HUES6 (cell line): ENCODE results near the gene ENPP4.
A peak's percentile ranks its signal among the peaks of the same experiment; 100 is the strongest.
"Not testable (repeated sequence)": the region's sequence is repeated elsewhere in the genome, so short reads cannot be mapped to it uniquely, and the experiment has no call there.

Experiments used
- H3K27ac ChIP-seq: 2 replicates; pipeline ENCODE4 v1.7.0; 2013; ENCODE audit warnings: low read depth, mild to moderate bottlenecking, low read length, inconsistent platforms
- H3K27me3 ChIP-seq: 2 replicates; pipeline ENCODE4 v1.6.1; 2013; ENCODE audit warnings: low read length; ENCODE audit not compliant: control insufficient read depth, insufficient read depth
- H3K36me3 ChIP-seq: 2 replicates; pipeline ENCODE4 v1.6.1; 2013; ENCODE audit warnings: low read length; ENCODE audit not compliant: control insufficient read depth, insufficient read depth
- H3K4me1 ChIP-seq: 2 replicates; pipeline ENCODE4 v1.6.1; 2013; ENCODE audit warnings: low read length; ENCODE audit not compliant: control insufficient read depth, insufficient read depth
- H3K4me3 ChIP-seq: 2 replicates; pipeline ENCODE4 v1.5.1; 2013; ENCODE audit warnings: low read depth, low read length
- H3K9ac ChIP-seq: one replicate; pipeline ENCODE4 v1.6.1; 2013; ENCODE audit warnings: mild to moderate bottlenecking, low read length
- H3K9me3 ChIP-seq: 2 replicates; pipeline ENCODE4 v1.6.1; 2013; ENCODE audit warnings: low read depth, low read length; ENCODE audit not compliant: control insufficient read depth, insufficient read depth

The ENPP4 gene

GRCh38 chr6:46130666-46131065 lies 877 bp downstream of the ENPP4 start:
- Histone ChIP-seq H3K9me3 (no peaks in the 10 kb centered on the region), H3K27me3 (peaks cover 37% of the 10 kb centered on the region), H3K4me3 (peak overlapping the region; percentile 88), H3K27ac (no peak overlapping the region), H3K4me1 (0 out of 2 replicates have a peak, but pooled peaks cover 3% of the 10 kb centered on the region), H3K9ac (no peak overlapping the region), H3K36me3 (no peaks in the 10 kb centered on the region)

- H3K36me3 ChIP-seq, H3K27ac ChIP-seq, H3K4me1 ChIP-seq, H3K9me3 ChIP-seq, H3K9ac ChIP-seq, H3K4me3 ChIP-seq: not testable (repeated sequence)
- H3K27me3 ChIP-seq, result peaks cover 37% of the 10 kb centered on the region
These were observed 1.5 kb downstream of the ENPP4 start for GRCh38 chr6:46131291-46131690.

GRCh38 chr6:46134216-46134615 lies 4.4 kb downstream of the ENPP4 start:
- Histone ChIP-seq H3K4me3 (no peak overlapping the region), H3K36me3 (no peaks in the 10 kb centered on the region), H3K27ac (no peak overlapping the region), H3K27me3 (peaks cover 13% of the 10 kb centered on the region), H3K4me1 (0 out of 2 replicates have a peak, but pooled peaks cover 1% of the 10 kb centered on the region), H3K9ac (no peak overlapping the region), H3K9me3 (no peaks in the 10 kb centered on the region)

GRCh38 chr6:46135176-46135575 lies 5.4 kb downstream of the ENPP4 start:
- H3K36me3 ChIP-seq, result no peaks in the 10 kb centered on the region
- H3K27ac ChIP-seq, result no peak overlapping the region
- no peaks in the 10 kb centered on the region for H3K9me3 ChIP-seq
- H3K4me1 ChIP-seq, result no peaks in the 10 kb centered on the region
- peaks cover 7% of the 10 kb centered on the region; the same call in 1 of the 2 replicates for H3K27me3 ChIP-seq
- no peak overlapping the region for H3K4me3 ChIP-seq
- H3K9ac ChIP-seq, result no peak overlapping the region

GRCh38 chr6:46136831-46137230 lies 7.0 kb downstream of the ENPP4 start:
- Histone ChIP-seq H3K4me1 (no peaks in the 10 kb centered on the region), H3K9ac (no peak overlapping the region), H3K27me3 (no peaks in the 10 kb centered on the region; the same call in 1 of the 2 replicates), H3K27ac (no peak overlapping the region), H3K36me3 (no peaks in the 10 kb centered on the region), H3K9me3 (no peaks in the 10 kb centered on the region), H3K4me3 (no peak overlapping the region)

- Histone ChIP-seq H3K27me3 (no peaks in the 10 kb centered on the region; the same call in 1 of the 2 replicates), H3K36me3 (no peaks in the 10 kb centered on the region), H3K9ac (no peak overlapping the region), H3K27ac (no peak overlapping the region), H3K4me3 (no peak overlapping the region), H3K4me1 (no peaks in the 10 kb centered on the region), H3K9me3 (no peaks in the 10 kb centered on the region)
These were observed 7.6 kb downstream of the ENPP4 start for GRCh38 chr6:46137387-46137786.

GRCh38 chr6:46138281-46138680 lies 8.5 kb downstream of the ENPP4 start:
- Histone ChIP-seq H3K27me3 (no peaks in the 10 kb centered on the region; the same call in 1 of the 2 replicates), H3K27ac (no peak overlapping the region), H3K4me1 (no peaks in the 10 kb centered on the region), H3K4me3 (no peak overlapping the region), H3K9ac (no peak overlapping the region), H3K9me3 (no peaks in the 10 kb centered on the region), H3K36me3 (no peaks in the 10 kb centered on the region)

GRCh38 chr6:46144270-46144669 lies 14.5 kb downstream of the ENPP4 start:
- H3K27me3 ChIP-seq, result no peaks in the 10 kb centered on the region
- H3K9me3 ChIP-seq, result no peaks in the 10 kb centered on the region
- no peak overlapping the region for H3K4me3 ChIP-seq
- H3K27ac ChIP-seq, result no peak overlapping the region
- H3K9ac ChIP-seq, result no peak overlapping the region
- no peaks in the 10 kb centered on the region for H3K36me3 ChIP-seq
- H3K4me1 ChIP-seq, result no peaks in the 10 kb centered on the region

GRCh38 chr6:46149066-46149465 lies 19.3 kb downstream of the ENPP4 start:
- H3K4me3 ChIP-seq, H3K9me3 ChIP-seq, H3K4me1 ChIP-seq, H3K27me3 ChIP-seq, H3K27ac ChIP-seq, H3K9ac ChIP-seq, H3K36me3 ChIP-seq: not testable (repeated sequence)

GRCh38 chr6:46156701-46157100 lies 26.9 kb downstream of the ENPP4 start:
- Histone ChIP-seq H3K36me3 (peaks cover 14% of the 10 kb centered on the region), H3K4me1 (no peaks in the 10 kb centered on the region), H3K27me3 (no peaks in the 10 kb centered on the region), H3K4me3 (no peak overlapping the region), H3K9me3 (no peaks in the 10 kb centered on the region), H3K9ac (no peak overlapping the region), H3K27ac (no peak overlapping the region)

GRCh38 chr6:46159229-46159628 lies 29.4 kb downstream of the ENPP4 start:
- Histone ChIP-seq H3K27me3 (no peaks in the 10 kb centered on the region), H3K9me3 (no peaks in the 10 kb centered on the region), H3K4me3 (no peak overlapping the region), H3K27ac (no peak overlapping the region), H3K4me1 (no peaks in the 10 kb centered on the region), H3K36me3 (peaks cover 15% of the 10 kb centered on the region), H3K9ac (no peak overlapping the region)

- no peak overlapping the region for H3K4me3 ChIP-seq
- no peaks in the 10 kb centered on the region for H3K27me3 ChIP-seq
- H3K9ac ChIP-seq, result no peak overlapping the region
- H3K4me1 ChIP-seq, result no peaks in the 10 kb centered on the region
- H3K27ac ChIP-seq, result no peak overlapping the region
- peaks cover 18% of the 10 kb centered on the region for H3K36me3 ChIP-seq
- no peaks in the 10 kb centered on the region for H3K9me3 ChIP-seq
These were observed 30.3 kb downstream of the ENPP4 start for GRCh38 chr6:46160102-46160501.
